Activated naive CD8-positive, alpha-beta T cell treated with anti-CD3 and anti-CD28 coated beads, Interleukin-2, amount 10 ng/mL, durations not matched to agents 7 days and 5 days (primary cell): ENCODE data around the gene GSAP. TPM values are rescaled to one million over a fixed set of nuclear protein-coding genes. Genes with fewer than 3 reads are reported as not detected.
"Not testable (repeated sequence)": the region's sequence is repeated elsewhere in the genome, so short reads cannot be mapped to it uniquely, and the experiment has no call there.

Source experiments
- ATAC-seq: fragments of 150-1000 bp; cut with Tn5 transposase; one replicate; pipeline ENCODE4 v1.10.0; 2021; ENCODE audit warnings: low read depth, moderate library complexity
- POLR2A ChIA-PET: fragments of 350-600 bp; sonication (Branson Sonifier 250); formaldehyde crosslinking; loops from one replicate; lab custom pipeline; 2021; ENCODE audit warnings: antibody characterized with exemption; lab: Charles Lee
- DNase-seq: peaks from one replicate; pipeline ENCODE4 v3.0.0; 2021
- H3K27ac Mint-ChIP-seq: one replicate; pipeline ENCODE4 v1.8.0; 2022; ENCODE audit warnings: mild to moderate bottlenecking, mixed read lengths
- H3K27me3 Mint-ChIP-seq: one replicate; pipeline ENCODE4 v1.8.0; 2022; ENCODE audit warnings: mild to moderate bottlenecking, moderate library complexity, mixed read lengths
- H3K36me3 Mint-ChIP-seq: one replicate; pipeline ENCODE4 v1.8.0; 2021; ENCODE audit warnings: mild to moderate bottlenecking, mixed read lengths
- H3K4me1 Mint-ChIP-seq: one replicate; pipeline ENCODE4 v1.8.0; 2021; ENCODE audit warnings: mixed read lengths
- H3K4me3 Mint-ChIP-seq: one replicate; pipeline ENCODE4 v1.8.0; 2022; ENCODE audit warnings: mild to moderate bottlenecking, moderate library complexity, mixed read lengths
- H3K9me3 Mint-ChIP-seq: one replicate; pipeline ENCODE4 v1.8.0; 2021; ENCODE audit warnings: mixed read lengths
- total RNA-seq, 2 experiments: library from RNA; stranded (reverse); gene quantifications; one replicate each; pipeline ENCODE4 v1.2.3, GENCODE V29; 2021

GSAP gene
- 1 to 10 TPM; 8.3 to 9.3 TPM for total RNA-seq

GRCh38 chr7:77415823-77416620, at the start of gene GSAP:
Gene GSAP, minus strand, starts transcription at chr7:77416349. Its CDS starts 28 bp downstream, at chr7:77416321.
- peaks cover 5% of the 10 kb centered on the region for H3K36me3 Mint-ChIP-seq
- no peak within 1 kb of the TSS for H3K27ac Mint-ChIP-seq
- ATAC-seq = peak; percentile 65
- DNase-seq = peak; percentile 71
- H3K4me1 Mint-ChIP-seq = peaks cover 27% of the 10 kb centered on the region
- H3K27me3 Mint-ChIP-seq = peaks cover 23% of the 10 kb centered on the region
- POLR2A ChIA-PET = interaction anchor here (0.6 to 1.7 kb wide), 5 partner anchors 12 to 490 kb away, joined by 3 to 4 read pairs (median 3); no protein-coding TSS in a partner anchor
- H3K4me3 Mint-ChIP-seq = peak within 1 kb of the TSS; percentile 63
- peaks cover under 1% of the 10 kb centered on the region for H3K9me3 Mint-ChIP-seq

GRCh38 chr7:77465256-77465655, 49.1 kb upstream of the GSAP start:
- DNase-seq (no peak), ATAC-seq (no peak)
- Mint-ChIP-seq H3K9me3 (peaks cover 4% of the 10 kb centered on the region), H3K27ac (no peak overlapping the region), H3K36me3 (no peaks in the 10 kb centered on the region), H3K27me3 (no peaks in the 10 kb centered on the region), H3K4me1 (peaks cover 3% of the 10 kb centered on the region), H3K4me3 (no peak overlapping the region)
- POLR2A ChIA-PET = no interaction called here

GRCh38 chr7:77464589-77464988, 48.4 kb upstream of the GSAP start:
- H3K9me3 Mint-ChIP-seq = peaks cover 2% of the 10 kb centered on the region
- peaks cover 3% of the 10 kb centered on the region for H3K4me1 Mint-ChIP-seq
- no peaks in the 10 kb centered on the region for H3K36me3 Mint-ChIP-seq
- no peak overlapping the region for H3K27ac Mint-ChIP-seq
- no peaks in the 10 kb centered on the region for H3K27me3 Mint-ChIP-seq
- ATAC-seq = no peak
- POLR2A ChIA-PET = no interaction called here
- DNase-seq = no peak
- no peak overlapping the region for H3K4me3 Mint-ChIP-seq

DNA sequence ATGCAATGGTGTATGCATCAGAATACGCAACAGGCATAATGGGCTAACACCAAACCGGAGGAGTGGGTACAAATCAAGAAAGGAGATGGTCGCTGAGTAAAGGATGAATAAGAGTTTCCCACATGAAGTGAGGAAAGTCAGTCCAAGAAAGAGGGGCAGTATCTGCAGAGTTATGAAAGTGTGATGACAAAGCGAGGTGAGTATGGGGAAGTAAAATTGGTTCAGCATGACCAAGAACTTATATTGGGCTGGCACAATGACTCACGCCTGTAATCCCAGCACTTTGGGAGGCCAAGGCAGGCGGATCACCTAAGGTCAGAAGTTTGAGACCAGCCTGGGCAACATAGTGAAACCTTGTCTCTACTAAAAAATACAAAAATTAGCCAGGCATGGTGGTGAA, 47.5 kb upstream of the GSAP start:
- H3K4me1 Mint-ChIP-seq, H3K27ac Mint-ChIP-seq, H3K9me3 Mint-ChIP-seq, H3K36me3 Mint-ChIP-seq, H3K4me3 Mint-ChIP-seq, ATAC-seq, POLR2A ChIA-PET, H3K27me3 Mint-ChIP-seq, DNase-seq: not testable (repeated sequence)

- Mint-ChIP-seq H3K27ac (no peak overlapping the region), H3K4me1 (peaks cover 3% of the 10 kb centered on the region)
Measured at GRCh38 chr7:77461842-77462241, 45.7 kb upstream of the GSAP start.

DNA sequence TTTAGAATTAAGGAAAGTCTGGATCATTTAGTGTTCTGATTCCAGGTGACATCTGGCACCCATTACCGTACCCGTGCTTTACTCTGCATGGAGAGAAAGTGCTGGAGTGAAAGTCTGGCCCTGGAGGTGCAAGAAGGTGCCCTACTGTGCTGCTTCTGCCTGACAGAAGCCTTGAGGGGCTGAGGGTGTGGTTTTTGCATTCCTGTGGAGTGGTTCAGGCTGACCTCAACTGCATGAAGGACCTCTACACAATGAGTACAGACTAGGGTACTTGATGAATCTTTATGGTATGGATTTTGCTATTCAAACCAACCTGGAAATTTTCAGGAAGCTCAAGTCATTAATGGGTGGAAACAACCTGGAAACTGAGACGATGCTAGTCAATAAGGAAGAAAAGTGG, 45.1 kb upstream of the GSAP start:
- ATAC-seq = no peak
- H3K27me3 Mint-ChIP-seq = no peaks in the 10 kb centered on the region
- POLR2A ChIA-PET = no interaction called here
- H3K9me3 Mint-ChIP-seq = peaks cover 1% of the 10 kb centered on the region
- peaks cover 3% of the 10 kb centered on the region for H3K4me1 Mint-ChIP-seq
- H3K36me3 Mint-ChIP-seq = no peaks in the 10 kb centered on the region
- H3K4me3 Mint-ChIP-seq = no peak overlapping the region
- no peak for DNase-seq
- no peak overlapping the region for H3K27ac Mint-ChIP-seq

More at GRCh38 chr7:77461842-77462241, 45.7 kb upstream of the GSAP start:
- ATAC-seq = no peak
- Mint-ChIP-seq H3K36me3 (no peaks in the 10 kb centered on the region), H3K27me3 (no peaks in the 10 kb centered on the region), H3K9me3 (no peaks in the 10 kb centered on the region), H3K4me3 (no peak overlapping the region)
- POLR2A ChIA-PET = no interaction called here
- DNase-seq = no peak

DNA sequence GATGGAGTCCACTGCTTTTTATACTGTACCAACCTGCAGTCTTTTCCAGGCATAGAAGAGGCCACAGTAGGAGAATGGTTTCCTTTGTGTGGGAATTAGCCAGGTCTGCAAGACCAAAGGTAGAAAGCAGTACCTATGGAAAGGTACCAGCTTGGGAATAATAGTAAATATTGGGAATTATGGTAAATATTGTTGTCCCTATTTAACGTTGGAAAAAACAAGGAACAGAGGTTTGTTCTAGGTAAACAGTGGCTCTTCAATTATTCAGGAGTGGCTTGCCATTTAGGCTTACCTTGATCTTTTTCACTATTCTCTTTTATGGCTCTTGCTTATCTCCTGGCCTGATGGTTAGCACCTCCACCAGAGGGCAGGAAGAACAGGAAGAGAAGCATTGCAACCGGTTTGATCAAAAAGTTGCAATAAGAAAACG, 43.9 kb upstream of the GSAP start:
- no peaks in the 10 kb centered on the region for H3K36me3 Mint-ChIP-seq
- ATAC-seq = no peak
- H3K27me3 Mint-ChIP-seq = no peaks in the 10 kb centered on the region
- no peak overlapping the region for H3K4me3 Mint-ChIP-seq
- no peak for DNase-seq
- H3K27ac Mint-ChIP-seq = no peak overlapping the region
- POLR2A ChIA-PET = no interaction called here
- peaks cover 3% of the 10 kb centered on the region for H3K4me1 Mint-ChIP-seq
- H3K9me3 Mint-ChIP-seq = peaks cover 1% of the 10 kb centered on the region

- no peak overlapping the region for H3K4me3 Mint-ChIP-seq
- POLR2A ChIA-PET = no interaction called here
- DNase-seq = no peak
- no peak for ATAC-seq
- no peak overlapping the region for H3K27ac Mint-ChIP-seq
- H3K4me1 Mint-ChIP-seq = no peaks in the 10 kb centered on the region
- no peaks in the 10 kb centered on the region for H3K27me3 Mint-ChIP-seq
- no peaks in the 10 kb centered on the region for H3K36me3 Mint-ChIP-seq
- peaks cover 1% of the 10 kb centered on the region for H3K9me3 Mint-ChIP-seq
Measured at GRCh38 chr7:77459311-77459726, 43.2 kb upstream of the GSAP start.

DNA sequence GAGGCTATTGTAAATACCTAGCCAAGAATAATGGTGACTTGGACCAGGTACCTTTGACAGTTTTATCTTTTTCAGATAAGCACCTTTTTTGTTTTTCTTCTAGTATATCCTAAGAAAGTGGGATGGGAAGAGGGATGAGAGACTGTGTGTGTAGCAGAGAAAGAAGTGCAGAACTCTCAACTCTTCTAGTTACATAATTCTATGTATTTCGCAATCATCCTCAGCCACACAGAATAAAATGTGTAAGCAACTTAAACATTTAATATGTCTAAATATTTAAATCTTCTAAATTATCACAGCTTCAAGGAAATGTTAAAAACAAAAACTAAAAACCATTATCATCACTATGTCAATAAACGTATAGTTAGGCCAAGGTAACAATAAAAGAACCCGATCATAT, 42.6 kb upstream of the GSAP start:
- peaks cover 1% of the 10 kb centered on the region for H3K9me3 Mint-ChIP-seq
- no peak for ATAC-seq
- POLR2A ChIA-PET = no interaction called here
- H3K36me3 Mint-ChIP-seq = no peaks in the 10 kb centered on the region
- H3K4me1 Mint-ChIP-seq = no peaks in the 10 kb centered on the region
- DNase-seq = no peak
- H3K4me3 Mint-ChIP-seq = no peak overlapping the region
- no peaks in the 10 kb centered on the region for H3K27me3 Mint-ChIP-seq
- no peak overlapping the region for H3K27ac Mint-ChIP-seq

- Mint-ChIP-seq H3K27me3 (no peaks in the 10 kb centered on the region), H3K27ac (no peak overlapping the region), H3K9me3 (peaks cover 1% of the 10 kb centered on the region), H3K4me3 (no peak overlapping the region), H3K4me1 (no peaks in the 10 kb centered on the region), H3K36me3 (no peaks in the 10 kb centered on the region)
- no peak for DNase-seq
- ATAC-seq = no peak
- POLR2A ChIA-PET = no interaction called here
Measured at GRCh38 chr7:77457779-77458178, 41.6 kb upstream of the GSAP start.

- Mint-ChIP-seq H3K36me3 (no peaks in the 10 kb centered on the region), H3K27ac (no peak overlapping the region), H3K9me3 (peaks cover 1% of the 10 kb centered on the region), H3K4me3 (no peak overlapping the region), H3K4me1 (no peaks in the 10 kb centered on the region), H3K27me3 (peaks cover 2% of the 10 kb centered on the region)
- ATAC-seq (no peak), DNase-seq (no peak)
- POLR2A ChIA-PET = no interaction called here
Measured at GRCh38 chr7:77456696-77457095, 40.5 kb upstream of the GSAP start.

- Mint-ChIP-seq H3K27ac (no peak overlapping the region), H3K27me3 (peaks cover 2% of the 10 kb centered on the region), H3K4me1 (no peaks in the 10 kb centered on the region), H3K9me3 (peaks cover 1% of the 10 kb centered on the region), H3K36me3 (no peaks in the 10 kb centered on the region), H3K4me3 (no peak overlapping the region)
- no peak for DNase-seq
- POLR2A ChIA-PET = no interaction called here
- ATAC-seq = no peak
Measured at GRCh38 chr7:77455321-77455720, 39.2 kb upstream of the GSAP start.

DNA sequence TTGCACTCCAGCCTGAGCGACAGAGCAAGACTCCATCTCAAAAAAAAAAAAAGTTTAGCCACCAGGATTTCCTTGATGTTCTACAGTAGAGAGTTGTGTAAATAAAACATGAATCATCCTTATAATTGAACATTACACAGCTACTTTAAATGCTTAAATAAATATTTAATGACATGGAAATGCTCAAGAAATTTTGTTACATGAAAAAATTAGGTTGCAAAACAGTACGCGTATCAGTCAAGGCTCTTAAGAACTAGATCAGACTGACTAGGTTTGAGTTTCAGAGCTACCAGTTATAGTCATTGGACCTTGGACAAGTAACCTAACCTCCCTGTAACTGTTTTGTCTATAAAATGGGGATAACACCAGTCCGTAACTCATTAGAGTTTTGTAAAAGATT, 38.7 kb upstream of the GSAP start:
- POLR2A ChIA-PET = no interaction called here
- H3K4me3 Mint-ChIP-seq = no peak overlapping the region
- H3K27me3 Mint-ChIP-seq = peaks cover 2% of the 10 kb centered on the region
- DNase-seq (no peak), ATAC-seq (no peak)
- no peaks in the 10 kb centered on the region for H3K36me3 Mint-ChIP-seq
- H3K27ac Mint-ChIP-seq = no peak overlapping the region
- H3K9me3 Mint-ChIP-seq = peaks cover 1% of the 10 kb centered on the region
- no peaks in the 10 kb centered on the region for H3K4me1 Mint-ChIP-seq

GRCh38 chr7:77453531-77453930, 37.4 kb upstream of the GSAP start:
- H3K9me3 Mint-ChIP-seq = peaks cover 1% of the 10 kb centered on the region
- ATAC-seq (no peak), DNase-seq (no peak)
- H3K27ac Mint-ChIP-seq = no peak overlapping the region
- no peak overlapping the region for H3K4me3 Mint-ChIP-seq
- H3K36me3 Mint-ChIP-seq = no peaks in the 10 kb centered on the region
- POLR2A ChIA-PET = no interaction called here
- H3K27me3 Mint-ChIP-seq = peaks cover 2% of the 10 kb centered on the region
- H3K4me1 Mint-ChIP-seq = no peaks in the 10 kb centered on the region
